B cell (primary cell): ENCODE results near the gene FRG2C.
"Not testable (repeated sequence)": the region's sequence is repeated elsewhere in the genome, so short reads cannot be mapped to it uniquely, and the experiment has no call there.

Experiments
- CTCF ChIP-seq: fragments of 200-600 bp; IDR thresholded peaks from one replicate; pipeline ENCODE4 v1.8.0; 2022; ENCODE audit warnings: antibody characterized with exemption, mild to moderate bottlenecking
- EZH2 ChIP-seq: IDR thresholded peaks from 2 replicates; pipeline ENCODE4 v1.6.1; 2012; ENCODE audit warnings: borderline replicate concordance, low read depth, mild to moderate bottlenecking, moderate library complexity, low read length; ENCODE audit not compliant: insufficient read depth, poor library complexity, severe bottlenecking

- not testable (repeated sequence) for TF ChIP-seq CTCF, EZH2
These were observed 8.8 kb upstream of the FRG2C start for GRCh38 chr3:75655101-75655904.
